Effector CD4-positive, alpha-beta T cell (primary cell): ENCODE measurements around the gene METTL22.
"Not testable (repeated sequence)": the region's sequence is repeated elsewhere in the genome, so short reads cannot be mapped to it uniquely, and the experiment has no call there.

ENCODE experiments used
- DNase-seq: peaks from one replicate; pipeline ENCODE4 v3.0.0-alpha.2; 2020

The METTL22 gene

GRCh38 chr16:8632675-8633182 is 11.2 kb downstream of the METTL22 start:
- no peak for DNase-seq

GRCh38 chr16:8634991-8635736 is 13.7 kb downstream of the METTL22 start:
- DNase-seq = no peak

- no peak for DNase-seq
Measured at GRCh38 chr16:8639694-8640093, 18.2 kb downstream of the METTL22 start.

- no peak for DNase-seq
Measured at GRCh38 chr16:8641671-8642070, 20.2 kb downstream of the METTL22 start.

- DNase-seq = no peak
Measured at GRCh38 chr16:8642146-8642545, 20.6 kb downstream of the METTL22 start.

DNA sequence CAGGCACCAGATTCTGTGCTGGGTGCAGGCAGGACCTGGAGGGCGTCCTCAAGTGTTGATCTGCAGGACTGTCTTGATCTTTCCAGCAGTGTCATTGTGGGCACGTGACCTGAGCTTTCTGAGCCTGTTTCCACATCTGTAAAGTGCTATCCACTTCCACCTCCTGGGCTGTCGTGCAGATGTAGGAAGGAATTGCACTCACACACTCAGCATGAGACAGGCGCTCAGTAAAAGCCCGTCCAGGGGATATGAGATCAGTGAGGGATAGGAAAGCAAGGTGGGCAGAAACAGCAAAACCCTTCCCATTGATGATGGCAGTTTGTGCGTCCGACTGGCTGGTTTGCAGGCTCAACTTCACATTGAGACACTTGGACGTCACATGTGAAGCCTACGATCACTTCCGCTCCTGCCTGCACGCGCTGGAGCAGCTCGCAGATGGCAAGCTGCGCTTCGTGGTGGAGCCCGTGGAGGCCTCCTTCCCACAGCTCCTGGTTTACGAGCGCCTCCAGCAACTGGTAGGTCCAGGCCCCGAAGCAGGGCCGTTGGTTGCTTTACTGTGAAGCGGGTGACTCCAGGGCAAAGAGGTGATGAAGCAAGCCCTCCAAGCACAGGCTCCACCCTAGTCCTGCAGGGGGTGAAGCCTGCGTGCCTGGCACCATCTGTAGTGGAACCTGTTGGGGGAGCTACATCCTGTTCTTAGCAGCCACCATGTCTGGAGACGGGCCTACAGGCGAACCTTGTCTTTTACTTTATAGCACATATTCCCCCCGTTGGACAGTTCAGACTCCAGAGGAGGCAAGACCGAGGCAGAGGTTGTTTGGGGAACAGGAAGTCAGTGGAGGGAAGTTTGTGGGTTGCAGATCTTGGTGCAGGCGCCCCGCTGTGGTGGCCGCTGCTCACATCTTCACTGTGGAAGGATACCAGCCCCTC is 23.0 kb downstream of the METTL22 start:
- DNase-seq = no peak

DNA sequence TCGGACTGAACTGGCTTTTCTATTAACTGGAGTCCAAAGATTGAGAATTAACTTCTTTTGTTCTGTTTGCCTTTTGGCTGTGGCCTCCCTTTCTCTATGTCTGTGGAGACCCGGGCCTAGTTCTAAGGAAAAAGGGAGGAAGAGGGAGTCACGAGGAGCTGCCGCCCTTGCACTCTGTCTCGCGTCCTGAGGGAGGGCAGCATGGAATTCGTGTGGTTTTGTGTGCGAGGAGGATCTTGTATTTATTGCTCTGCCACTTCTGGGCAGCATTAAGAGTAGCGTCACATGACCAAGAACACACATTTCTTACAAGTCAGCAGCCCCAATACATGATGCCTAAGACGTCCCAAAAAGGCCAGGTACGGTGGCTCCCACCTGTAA is 23.6 kb downstream of the METTL22 start:
- DNase-seq = no peak

- no peak for DNase-seq
Measured at GRCh38 chr16:8645831-8646230, 24.3 kb downstream of the METTL22 start.

DNA sequence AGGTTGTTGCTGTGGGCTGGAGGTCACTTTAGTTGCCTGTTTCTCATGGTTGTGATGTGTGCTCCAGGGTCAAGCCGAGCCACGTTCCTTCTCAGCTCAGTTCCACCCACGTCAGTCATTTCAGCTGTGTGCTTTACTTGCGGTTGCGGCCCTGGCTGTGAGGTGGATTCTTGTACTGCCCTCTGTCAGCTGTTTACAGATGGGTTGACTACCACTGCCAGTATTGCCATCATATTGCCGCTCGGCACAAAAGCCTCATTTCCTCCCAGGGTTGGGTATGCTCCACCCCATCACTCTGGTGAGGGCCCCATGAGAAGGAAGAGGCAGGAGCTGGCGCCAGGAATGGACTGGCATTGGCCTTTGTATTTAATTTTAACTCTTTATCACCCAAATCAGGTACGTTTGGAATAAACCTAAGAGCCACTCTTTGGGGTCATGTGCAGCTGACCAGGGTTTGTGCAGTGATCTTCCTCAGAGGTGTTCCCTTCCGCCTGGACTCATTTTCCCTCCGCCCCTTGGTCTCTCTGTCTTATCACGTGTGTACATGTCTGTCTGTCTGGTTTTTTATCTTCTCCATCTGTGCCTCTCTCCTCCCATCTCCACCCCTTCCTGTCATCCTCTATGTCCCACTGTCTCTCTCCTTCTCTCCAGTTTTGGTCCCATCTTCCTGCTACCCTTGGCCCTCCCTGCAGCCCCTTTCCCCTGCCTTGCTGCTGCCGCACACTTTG is 25.0 kb downstream of the METTL22 start:
- no peak for DNase-seq

DNA sequence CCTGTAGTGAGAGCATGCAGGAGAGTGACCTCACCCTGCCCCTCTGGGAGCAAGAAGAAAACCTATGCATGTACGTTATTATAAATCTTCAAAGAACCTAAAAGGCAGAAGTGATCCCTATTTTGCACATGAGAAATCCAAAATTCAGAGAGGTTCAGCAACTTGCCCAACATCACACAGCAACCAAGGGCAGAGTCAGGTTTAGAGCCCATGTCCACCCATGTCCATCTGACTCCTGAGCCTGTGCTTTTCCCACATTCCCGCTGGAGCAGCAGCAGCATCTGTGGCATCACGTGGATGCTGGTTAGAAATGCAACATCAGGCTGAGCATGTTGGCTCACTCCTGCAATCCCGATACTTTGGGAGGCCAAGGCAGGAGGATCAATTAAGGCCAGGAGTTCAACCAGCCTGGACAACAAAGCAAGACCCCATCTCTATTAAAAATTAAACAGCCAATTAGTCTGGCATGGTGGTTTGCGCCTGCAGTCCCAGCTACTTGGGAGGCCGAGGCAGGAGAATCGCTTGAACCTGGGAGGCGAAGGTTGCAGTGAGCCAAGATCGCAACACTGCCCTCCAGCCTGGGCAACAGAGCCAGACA is 26.3 kb downstream of the METTL22 start:
- no peak for DNase-seq

- DNase-seq = no peak
Measured at GRCh38 chr16:8648877-8649276, 27.4 kb downstream of the METTL22 start.

DNA sequence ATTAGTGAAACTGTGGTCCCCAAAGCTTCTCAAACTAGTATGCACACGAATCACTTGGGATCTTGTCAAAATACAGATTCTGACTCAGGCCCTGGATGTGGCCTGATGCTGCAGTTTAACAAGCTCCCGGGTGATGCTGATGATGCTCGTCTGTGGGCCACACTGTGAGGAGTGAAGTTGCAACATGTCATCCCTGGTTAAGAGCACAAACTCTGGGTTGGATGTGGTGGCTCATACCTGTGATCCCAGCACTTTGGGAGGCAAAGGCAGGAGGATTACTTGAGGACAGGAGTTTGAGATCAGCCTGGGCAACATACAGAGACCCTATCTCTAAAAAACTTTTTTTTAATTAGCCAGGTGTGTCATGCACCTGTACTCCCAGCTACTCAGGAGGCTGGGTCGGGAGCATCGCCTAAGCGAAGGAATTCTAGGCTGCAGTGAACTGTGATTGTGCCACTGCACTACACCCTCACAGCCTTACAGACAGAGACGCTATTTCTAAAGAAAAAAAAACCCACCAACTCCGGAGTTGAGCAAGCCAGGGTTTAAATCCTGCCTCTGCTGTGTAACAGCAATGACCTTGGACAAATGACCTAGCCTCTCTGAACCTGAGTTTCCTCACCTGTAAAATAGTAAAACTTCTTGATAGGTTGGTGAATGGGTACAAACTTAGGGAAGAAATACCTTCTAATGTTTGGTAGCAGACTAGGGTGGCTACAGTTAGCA is 28.5 kb downstream of the METTL22 start:
- DNase-seq = no peak

DNA sequence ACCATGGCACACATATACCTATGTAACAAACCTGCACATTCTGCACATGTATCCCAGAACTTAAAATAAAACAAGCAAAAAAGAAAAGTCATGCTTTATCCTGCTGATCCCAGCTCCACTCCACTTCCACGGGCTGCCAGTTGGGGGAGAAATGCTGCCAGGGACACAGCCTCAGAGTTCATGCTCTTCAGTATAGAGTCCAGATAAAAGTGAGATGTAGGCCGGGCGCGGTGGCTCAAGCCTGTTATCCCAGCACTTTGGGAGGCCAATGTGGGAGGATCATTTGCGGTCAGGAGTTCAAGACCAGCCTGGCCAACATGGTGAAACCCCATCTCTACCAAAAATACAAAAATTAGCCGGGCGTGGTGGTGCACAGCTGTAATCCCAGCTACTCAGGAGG is 30.5 kb downstream of the METTL22 start:
- DNase-seq = not testable (repeated sequence)

GRCh38 chr16:8655184-8655717 is 33.8 kb downstream of the METTL22 start:
- DNase-seq = no peak

- DNase-seq = no peak
Measured at GRCh38 chr16:8656376-8656775, 34.9 kb downstream of the METTL22 start.

GRCh38 chr16:8660841-8661301 is 39.4 kb downstream of the METTL22 start:
- peak; percentile 49 for DNase-seq

DNA sequence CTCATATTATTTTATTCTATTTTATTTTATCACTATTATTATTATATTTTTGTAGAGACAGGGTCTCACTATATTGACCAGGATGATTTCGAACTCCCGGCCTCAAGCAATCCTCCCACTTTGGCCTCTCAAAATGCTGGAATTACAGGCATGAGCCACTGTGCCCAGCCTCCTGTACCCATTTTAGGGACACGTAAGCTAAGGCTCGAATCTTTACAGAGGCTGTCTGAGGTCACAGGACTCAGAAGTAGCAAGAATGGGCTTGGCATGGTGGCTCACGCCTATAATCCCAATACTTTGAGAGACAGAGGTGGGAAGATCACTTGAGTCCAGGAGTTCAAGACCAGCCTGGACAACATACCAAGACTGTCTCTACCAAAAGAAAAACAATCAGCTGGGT is 40.2 kb downstream of the METTL22 start:
- DNase-seq = no peak

GRCh38 chr16:8663192-8664089 is 41.9 kb downstream of the METTL22 start:
- no peak for DNase-seq

- DNase-seq = no peak
Measured at GRCh38 chr16:8665529-8665928, 44.0 kb downstream of the METTL22 start.

DNA sequence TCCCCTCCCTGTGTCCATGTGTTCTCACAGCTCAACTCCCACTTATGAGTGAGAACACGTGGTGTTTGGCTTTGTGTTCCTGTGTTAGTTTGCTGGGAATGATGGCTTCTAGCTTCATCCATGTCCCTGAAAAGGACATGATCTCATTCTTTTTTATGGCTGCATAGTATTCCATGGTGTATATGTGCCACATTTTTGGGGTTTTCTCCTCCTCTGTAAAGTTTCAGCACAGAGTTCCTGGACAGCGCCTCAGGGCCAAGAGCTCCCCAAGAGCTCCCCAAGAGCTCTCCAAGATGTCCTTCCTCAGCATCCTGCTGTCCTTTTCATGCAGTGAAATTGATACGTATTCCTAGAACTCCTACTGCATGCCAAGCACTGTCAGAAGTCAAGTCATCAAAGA is 46.0 kb downstream of the METTL22 start:
- no peak for DNase-seq

DNA sequence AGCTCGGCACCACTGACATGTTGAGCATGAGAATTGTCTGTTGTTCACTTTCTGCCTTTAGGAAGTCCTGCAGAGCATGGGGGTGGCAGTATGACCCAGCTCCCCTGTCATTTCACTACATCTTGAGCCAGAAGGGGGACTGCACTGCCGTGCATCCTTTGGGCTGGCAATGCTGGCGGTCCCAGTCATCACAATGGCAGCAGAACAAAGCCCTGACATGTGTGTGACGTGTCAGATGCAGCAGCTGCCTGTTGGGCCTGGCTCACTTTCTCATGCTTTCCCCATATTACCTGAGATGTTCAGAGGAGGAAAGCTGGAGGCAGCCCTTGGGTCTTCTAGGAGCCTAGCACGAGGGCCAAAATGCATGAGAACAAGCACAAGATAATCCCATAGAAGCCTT is 46.6 kb downstream of the METTL22 start:
- DNase-seq = no peak
